Neural progenitor cell (in vitro differentiated cells): ENCODE data around the gene CLDN7. TPM values are rescaled to one million over a fixed set of nuclear protein-coding genes. Genes with fewer than 3 reads are reported as not detected.
A peak's percentile ranks its signal among the peaks of the same experiment; 100 is the strongest.

Experiments used
- DNase-seq: peaks from one replicate; pipeline ENCODE4 v3.0.0-alpha.2; 2016; ENCODE audit warnings: low spot score
- H2AFZ ChIP-seq: fragments of 200-600 bp; sonication (generic); replicated peaks from 2 replicates; pipeline ENCODE4 v1.6.1; 2016; ENCODE audit warnings: antibody characterized with exemption
- H3F3A ChIP-seq: fragments of 200-600 bp; sonication (generic); 2 replicates; pipeline ENCODE4 v1.6.1; 2016; ENCODE audit warnings: antibody characterized with exemption, low read depth
- H3K27ac ChIP-seq: fragments of 200-600 bp; sonication (generic); 2 replicates; pipeline ENCODE4 v1.5.1; 2016; ENCODE audit warnings: mild to moderate bottlenecking
- H3K27me3 ChIP-seq: fragments of 200-600 bp; sonication (generic); 2 replicates; pipeline ENCODE4 v1.6.1; 2016; ENCODE audit warnings: mild to moderate bottlenecking, moderate library complexity
- H3K36me3 ChIP-seq: fragments of 200-600 bp; sonication (generic); 2 replicates; pipeline ENCODE4 v1.5.1; 2016
- H3K4me1 ChIP-seq: fragments of 200-600 bp; sonication (generic); 2 replicates; pipeline ENCODE4 v1.6.1; 2016; ENCODE audit warnings: mixed run types
- H3K4me2 ChIP-seq: fragments of 200-600 bp; sonication (generic); 2 replicates; pipeline ENCODE4 v1.6.1; 2016
- H3K4me3 ChIP-seq: fragments of 200-600 bp; sonication (generic); 2 replicates; pipeline ENCODE4 v1.5.1; 2016
- H3K79me2 ChIP-seq: fragments of 200-600 bp; sonication (generic); 2 replicates; pipeline ENCODE4 v1.6.1; 2016; ENCODE audit warnings: low read depth
- H3K9ac ChIP-seq: fragments of 200-600 bp; sonication (generic); 2 replicates; pipeline ENCODE4 v1.6.1; 2016
- H3K9me3 ChIP-seq: fragments of 200-600 bp; sonication (generic); 2 replicates; pipeline ENCODE4 v1.5.1; 2016; ENCODE audit warnings: low read depth
- H4K20me1 ChIP-seq: fragments of 200-600 bp; sonication (generic); 2 replicates; pipeline ENCODE4 v1.6.1; 2016; ENCODE audit warnings: low read depth
- H3K27ac Mint-ChIP-seq: 3 replicates; pipeline ENCODE4 v1.8.0; 2021; ENCODE audit warnings: mixed read lengths
- H3K27me3 Mint-ChIP-seq: 2 replicates; pipeline ENCODE4 v1.8.0; 2022; ENCODE audit warnings: low read depth, mild to moderate bottlenecking, inconsistent platforms, moderate library complexity, mixed read lengths; ENCODE audit not compliant: insufficient read depth
- H3K36me3 Mint-ChIP-seq: 3 replicates; pipeline ENCODE4 v1.8.0; 2021; ENCODE audit warnings: mixed read lengths
- H3K4me1 Mint-ChIP-seq: 3 replicates; pipeline ENCODE4 v1.8.0; 2021; ENCODE audit warnings: mixed read lengths
- H3K4me3 Mint-ChIP-seq: 3 replicates; pipeline ENCODE4 v1.8.0; 2021; ENCODE audit warnings: mild to moderate bottlenecking, moderate library complexity, mixed read lengths
- H3K9me3 Mint-ChIP-seq: 3 replicates; pipeline ENCODE4 v1.8.0; 2020; ENCODE audit warnings: mixed read lengths
- CTCF ChIP-seq: fragments of 200-600 bp; sonication (generic); IDR thresholded peaks from 2 replicates; pipeline ENCODE4 v1.5.1; 2017; ENCODE audit warnings: antibody characterized with exemption, mild to moderate bottlenecking
- EZH2 ChIP-seq: fragments of 200-600 bp; sonication (generic); IDR thresholded peaks from 2 replicates; pipeline ENCODE4 v1.6.1; 2017; ENCODE audit warnings: antibody characterized with exemption, mild to moderate bottlenecking, moderate library complexity
- EZH2phosphoT487 ChIP-seq: fragments of 200-600 bp; sonication (generic); IDR thresholded peaks from 2 replicates; pipeline ENCODE4 v1.6.1; 2017; ENCODE audit warnings: antibody characterized with exemption
- total RNA-seq: library from RNA; depleted of rRNA; stranded (reverse); fragments of >200 nt; gene quantifications from 2 replicates; pipeline ENCODE4 v1.2.3, GENCODE V29; 2015; ENCODE audit warnings: low replicate concordance

The CLDN7 gene
- total RNA-seq, 1 donor from 2014 or later: 0.32 TPM

GRCh38 chr17:7294614-7295153, 32.4 kb upstream of the CLDN7 start, which contains the start of gene YBX2:
YBX2 (minus strand) TSS chr17:7294639; CDS start chr17:7294500, 139 bp downstream.
- H3K9ac ChIP-seq: no peak within 1 kb of the TSS
- H3K4me1 ChIP-seq: peaks cover 7% of the 10 kb centered on the region
- peak within 1 kb of the TSS; percentile 45 for H3K4me3 ChIP-seq
- Mint-ChIP-seq H3K4me3 (peak within 1 kb of the TSS; percentile 80), H3K27ac (no peak within 1 kb of the TSS), H3K36me3 (no peaks in the 10 kb centered on the region), H3K27me3 (peaks cover 28% of the 10 kb centered on the region), H3K9me3 (peaks cover 2% of the 10 kb centered on the region), H3K4me1 (peaks cover 19% of the 10 kb centered on the region)
- H3K36me3 ChIP-seq: no peaks in the 10 kb centered on the region
- peaks cover 92% of the 10 kb centered on the region for H3K27me3 ChIP-seq
- peaks cover 40% of the 10 kb centered on the region for H3F3A ChIP-seq
- H3K4me2 ChIP-seq: peak within 1 kb of the TSS; percentile 77
- no peak for TF ChIP-seq EZH2phosphoT487
- TF ChIP-seq CTCF: no peak
- peak; percentile 33 for TF ChIP-seq EZH2
- no peaks in the 10 kb centered on the region for H3K79me2 ChIP-seq
- H4K20me1 ChIP-seq: peaks cover 11% of the 10 kb centered on the region
- H3K9me3 ChIP-seq: no peaks in the 10 kb centered on the region
- H2AFZ ChIP-seq: no peak within 1 kb of the TSS
- H3K27ac ChIP-seq: no peak within 1 kb of the TSS
- DNase-seq: peak; percentile 95

- Histone ChIP-seq H3K9me3 (no peaks in the 10 kb centered on the region), H4K20me1 (peaks cover 11% of the 10 kb centered on the region), H3K9ac (no peak overlapping the region), H3K27me3 (peaks cover 85% of the 10 kb centered on the region), H3F3A (peaks cover 40% of the 10 kb centered on the region), H3K4me1 (peaks cover 7% of the 10 kb centered on the region), H2AFZ (no peak overlapping the region), H3K27ac (no peak overlapping the region), H3K36me3 (no peaks in the 10 kb centered on the region), H3K79me2 (no peaks in the 10 kb centered on the region), H3K4me2 (peak overlapping the region; percentile 77), H3K4me3 (peak overlapping the region; percentile 45)
- peak overlapping the region; percentile 80 for H3K4me3 Mint-ChIP-seq
- peaks cover 2% of the 10 kb centered on the region for H3K9me3 Mint-ChIP-seq
- peaks cover 20% of the 10 kb centered on the region for H3K4me1 Mint-ChIP-seq
- DNase-seq: peak; percentile 77
- H3K36me3 Mint-ChIP-seq: no peaks in the 10 kb centered on the region
- H3K27me3 Mint-ChIP-seq: peaks cover 28% of the 10 kb centered on the region
- H3K27ac Mint-ChIP-seq: no peak overlapping the region
- TF ChIP-seq EZH2phosphoT487 (no peak), EZH2 (no peak), CTCF (no peak)
Observed at GRCh38 chr17:7293816-7294613, 31.7 kb upstream of the CLDN7 start.

- Histone ChIP-seq H3K27ac (no peak overlapping the region), H2AFZ (no peak overlapping the region), H3K4me1 (peaks cover 7% of the 10 kb centered on the region), H3K27me3 (peaks cover 77% of the 10 kb centered on the region), H3K36me3 (no peaks in the 10 kb centered on the region), H3K4me3 (no peak overlapping the region), H3F3A (peaks cover 40% of the 10 kb centered on the region), H3K9ac (no peak overlapping the region), H3K4me2 (peak overlapping the region; percentile 77), H3K79me2 (no peaks in the 10 kb centered on the region), H4K20me1 (peaks cover 11% of the 10 kb centered on the region), H3K9me3 (no peaks in the 10 kb centered on the region)
- H3K27me3 Mint-ChIP-seq: peaks cover 27% of the 10 kb centered on the region
- H3K27ac Mint-ChIP-seq: no peak overlapping the region
- peaks cover 2% of the 10 kb centered on the region for H3K9me3 Mint-ChIP-seq
- H3K36me3 Mint-ChIP-seq: no peaks in the 10 kb centered on the region
- peak overlapping the region; percentile 80 for H3K4me3 Mint-ChIP-seq
- peaks cover 22% of the 10 kb centered on the region for H3K4me1 Mint-ChIP-seq
- TF ChIP-seq CTCF: no peak
- no peak for TF ChIP-seq EZH2
- TF ChIP-seq EZH2phosphoT487: no peak
- DNase-seq: no peak
Observed at GRCh38 chr17:7293159-7293558, 30.9 kb upstream of the CLDN7 start.
